IMR-90 (cell line): ENCODE results near the gene CAMTA1. TPM values are rescaled to one million over a fixed set of nuclear protein-coding genes. Genes with fewer than 3 reads are reported as not detected.

ENCODE experiments used
- ATAC-seq: fragments of 200-7000 bp; cut with Tn5 transposase; 2 replicates; pipeline ENCODE4 v1.9.1; 2020; ENCODE audit warnings: low read depth, mild to moderate bottlenecking, moderate library complexity
- BruUV-seq: library from RNA; stranded (reverse); fragments of 400-500 nt; replicated peaks from 2 replicates; lab custom pipeline; 2021; lab: Mats Ljungman, UMichigan
- CTCF ChIA-PET: fragments of 300-600 bp; formaldehyde crosslinking; extraction: SDS; loops from one replicate; lab custom pipeline; 2021; ENCODE audit warnings: antibody characterized with exemption; lab: Yijun Ruan, JAX
- POLR2A ChIA-PET: fragments of 300-600 bp; sonication (Branson Sonifier 250); formaldehyde crosslinking; loops from one replicate; lab custom pipeline; 2022; ENCODE audit warnings: antibody characterized with exemption; ENCODE audit not compliant: unreplicated experiment; lab: Charles Lee
- DNase-seq: peaks from one replicate; pipeline ENCODE4 v3.0.0; 2013
- H2AFZ ChIP-seq: replicated peaks from 2 replicates; pipeline ENCODE3; 2013; ENCODE audit warnings: low read length, mild to moderate bottlenecking; ENCODE audit not compliant: poor library complexity
- H2AK5ac ChIP-seq: 2 replicates; pipeline ENCODE4 v1.6.1; 2013; ENCODE audit warnings: low read depth, low read length, inconsistent platforms
- H2AK9ac ChIP-seq: replicated peaks from 2 replicates; pipeline ENCODE3; 2013; ENCODE audit warnings: mild to moderate bottlenecking, low read depth, low read length, moderate library complexity; ENCODE audit not compliant: poor library complexity
- H2BK120ac ChIP-seq: 2 replicates; pipeline ENCODE4 v1.6.1; 2013; ENCODE audit warnings: low read depth, low read length, inconsistent platforms
- H2BK15ac ChIP-seq: 3 replicates; pipeline ENCODE4 v1.6.1; 2013; ENCODE audit warnings: low read depth, low read length, inconsistent platforms
- H2BK20ac ChIP-seq: 2 replicates; pipeline ENCODE4 v1.6.1; 2013; ENCODE audit warnings: low read depth, mild to moderate bottlenecking, inconsistent platforms, low read length, moderate library complexity
- H2BK5ac ChIP-seq: 2 replicates; pipeline ENCODE4 v1.6.1; 2013; ENCODE audit warnings: mild to moderate bottlenecking, low read depth, low read length, inconsistent platforms; ENCODE audit not compliant: poor library complexity, severe bottlenecking
- H3K14ac ChIP-seq: replicated peaks from 2 replicates; pipeline ENCODE4 v1.6.1; 2013; ENCODE audit warnings: low read depth, low read length, inconsistent platforms
- H3K18ac ChIP-seq: 2 replicates; pipeline ENCODE4 v1.6.1; 2013; ENCODE audit warnings: low read depth, low read length, control low read depth
- H3K23ac ChIP-seq: 2 replicates; pipeline ENCODE4 v1.6.1; 2013; ENCODE audit warnings: low read depth, low read length, inconsistent platforms
- H3K27ac ChIP-seq: 2 replicates; pipeline ENCODE4 v1.5.1; 2013; ENCODE audit warnings: mild to moderate bottlenecking, control low read depth, low read length; ENCODE audit not compliant: insufficient read depth
- H3K27me3 ChIP-seq: 2 replicates; pipeline ENCODE4 v1.6.1; 2013; ENCODE audit warnings: low read length; ENCODE audit not compliant: control insufficient read depth, insufficient read depth
- H3K36me3 ChIP-seq: 2 replicates; pipeline ENCODE4 v1.6.1; 2013; ENCODE audit warnings: low read length, mixed read lengths; ENCODE audit not compliant: control insufficient read depth, insufficient read depth
- H3K4ac ChIP-seq: 2 replicates; pipeline ENCODE4 v1.6.1; 2013; ENCODE audit warnings: low read depth, low read length, inconsistent platforms
- H3K4me1 ChIP-seq: 2 replicates; pipeline ENCODE4 v1.6.1; 2013; ENCODE audit warnings: low read length, mixed read lengths; ENCODE audit not compliant: control insufficient read depth, insufficient read depth
- H3K4me2 ChIP-seq: 2 replicates; pipeline ENCODE4 v1.6.1; 2013; ENCODE audit warnings: low read depth, mild to moderate bottlenecking, control low read depth, low read length, moderate library complexity
- H3K4me3 ChIP-seq: 2 replicates; pipeline ENCODE4 v1.5.1; 2013; ENCODE audit warnings: low read depth, mild to moderate bottlenecking, control low read depth, low read length, moderate library complexity; ENCODE audit not compliant: insufficient read depth
- H3K56ac ChIP-seq: 2 replicates; pipeline ENCODE4 v1.6.1; 2013; ENCODE audit warnings: low read length, inconsistent platforms; ENCODE audit not compliant: insufficient read depth; ENCODE audit errors: extremely low read depth
- H3K79me1 ChIP-seq, 2 experiments: 2 replicates each; pipeline ENCODE4 v1.6.1; 2013; ENCODE audit warnings: low read length in 2 of 2, inconsistent platforms in 1 of 2, low read depth in 1 of 2
- H3K9ac ChIP-seq: 2 replicates; pipeline ENCODE4 v1.6.1; 2013; ENCODE audit warnings: low read depth, low read length, control low read depth
- H3K9me1 ChIP-seq: 2 replicates; pipeline ENCODE4 v1.6.1; 2013; ENCODE audit warnings: low read length, inconsistent platforms; ENCODE audit not compliant: insufficient read depth
- H3K9me3 ChIP-seq: 2 replicates; pipeline ENCODE4 v1.6.1; 2013; ENCODE audit warnings: low read length; ENCODE audit not compliant: control insufficient read depth, insufficient read depth
- H4K20me1 ChIP-seq: 2 replicates; pipeline ENCODE4 v1.6.1; 2013; ENCODE audit warnings: low read length, inconsistent platforms; ENCODE audit not compliant: insufficient read depth
- H4K5ac ChIP-seq: 2 replicates; pipeline ENCODE4 v1.6.1; 2013; ENCODE audit warnings: mild to moderate bottlenecking, low read depth, low read length, control low read depth
- H4K8ac ChIP-seq, 2 experiments: 2 replicates each; pipeline ENCODE4 v1.6.1; 2013; ENCODE audit warnings: low read depth in 2 of 2, low read length in 2 of 2, control low read depth in 1 of 2, inconsistent platforms in 1 of 2
- H4K91ac ChIP-seq: 2 replicates; pipeline ENCODE4 v1.6.1; 2013; ENCODE audit warnings: low read depth, low read length, inconsistent platforms; ENCODE audit not compliant: insufficient read depth
- CEBPB ChIP-seq: IDR thresholded peaks from 2 replicates; pipeline ENCODE4 v1.6.1; 2012; ENCODE audit warnings: low read depth, low read length, improper control_type of control experiment
- ELK1 ChIP-seq: fragments of 150-350 bp; IDR thresholded peaks from 2 replicates; pipeline ENCODE4 v1.6.1; 2016; ENCODE audit warnings: low read depth, mild to moderate bottlenecking, low read length, moderate library complexity, borderline replicate concordance
- FOS ChIP-seq: fragments of 150-350 bp; IDR thresholded peaks from 2 replicates; pipeline ENCODE4 v1.6.1; 2016; ENCODE audit warnings: low read depth, low read length
- NFE2L2 ChIP-seq: fragments of 150-350 bp; IDR thresholded peaks from 2 replicates; pipeline ENCODE4 v1.6.1; 2016; ENCODE audit warnings: low read depth, mild to moderate bottlenecking, low read length
- POLR2A ChIP-seq: IDR thresholded peaks from 2 replicates; pipeline ENCODE4 v1.6.1; 2012; ENCODE audit warnings: mild to moderate bottlenecking, low read depth, low read length
- RAD21 ChIP-seq: IDR thresholded peaks from 2 replicates; pipeline ENCODE4 v1.6.1; 2012; ENCODE audit warnings: low read length, improper control_type of control experiment
- RCOR1 ChIP-seq: IDR thresholded peaks from 2 replicates; pipeline ENCODE4 v1.6.1; 2012; ENCODE audit warnings: mild to moderate bottlenecking, low read length, improper control_type of control experiment; ENCODE audit not compliant: insufficient replicate concordance
- SMC3 ChIP-seq: fragments of 150-350 bp; IDR thresholded peaks from 2 replicates; pipeline ENCODE4 v1.6.1; 2016; ENCODE audit warnings: low read depth, mild to moderate bottlenecking, antibody characterized with exemption, low read length, moderate library complexity
- USF2 ChIP-seq: fragments of 150-350 bp; IDR thresholded peaks from 2 replicates; pipeline ENCODE4 v1.6.1; 2017; ENCODE audit warnings: mild to moderate bottlenecking, antibody characterized with exemption, low read length, low read depth
- WGBS, 2 experiments: methylation state at CpG; one replicate each; pipeline versions ENCODE4 v1.1.5 to v1.1.7; 2013; ENCODE audit warnings: missing lambda C conversion rate in 2 of 2; ENCODE audit not compliant: insufficient read length in 1 of 2; ENCODE audit errors: extremely low coverage in 2 of 2; 5-methylcytosine and 5-hydroxymethylcytosine counted together
- dilution Hi-C: fragments of 300-500 bp; cut with HindIII; formaldehyde crosslinking; loops from one replicate; pipeline ENCODE4 v1.14.3; 2018; ENCODE audit warnings: low sequenced_read_pairs; ENCODE audit not compliant: unreplicated experiment
- in situ Hi-C: fragments of 300-500 bp; cut with MboI; formaldehyde crosslinking; loops from 3 replicates; pipeline ENCODE4 v1.14.3; 2019; ENCODE audit warnings: low sequenced_read_pairs, inconsistent platforms, mixed read lengths
- intact Hi-C: fragments of 100-400 bp; cut with micrococcal nuclease; formaldehyde crosslinking; loops from 2 replicates; pipeline ENCODE4 v1.10.0; 2022
- polyA plus RNA-seq, 3 experiments: library from polyadenylated mRNA; depleted of rRNA; stranded (reverse); fragments of >200 nt; gene quantifications; 2 replicates each; pipeline ENCODE4 v1.2.3, GENCODE V29; 2012; ENCODE audit warnings: low replicate concordance in 1 of 3
- total RNA-seq: library from RNA; depleted of rRNA; stranded (reverse); fragments of >200 nt; gene quantifications from 2 replicates; pipeline ENCODE4 v1.2.3, GENCODE V29; 2012

CAMTA1 gene
- total and polyA plus RNA-seq, 2 of the 4 experiments (the other 2 are of a cell fraction), result 35.5 to 74.3 TPM

- Histone ChIP-seq H3K79me1 (no peaks in the 10 kb centered on the region), H3K4me2 (no peak overlapping the region), H3K9me3 (peaks cover 6% of the 10 kb centered on the region; the same call in 1 of the 2 replicates), H3K14ac (no peak overlapping the region), H4K5ac (no peak overlapping the region), H4K20me1 (no peaks in the 10 kb centered on the region; the same call in 1 of the 2 replicates), H2BK15ac (no peak overlapping the region), H2AFZ (no peak overlapping the region), H2AK5ac (no peak overlapping the region), H3K23ac (no peak overlapping the region), H3K56ac (no peak overlapping the region), H3K9ac (no peak overlapping the region), H3K36me3 (no peaks in the 10 kb centered on the region), H3K9me1 (no peaks in the 10 kb centered on the region), H3K4me3 (no peak overlapping the region), H2BK20ac (no peak overlapping the region), H3K27ac (no peak overlapping the region), H4K8ac (no peak overlapping the region), H3K4ac (no peak overlapping the region), H2BK5ac (no peak overlapping the region), H3K27me3 (peaks cover 21% of the 10 kb centered on the region; the same call in 1 of the 2 replicates), H3K4me1 (no peaks in the 10 kb centered on the region), H4K91ac (no peak overlapping the region), H2BK120ac (no peak overlapping the region), H2AK9ac (no peak overlapping the region), H3K18ac (no peak overlapping the region)
- CTCF ChIA-PET, result no interaction called here
- intact Hi-C loops (no loop called here), dilution Hi-C loops (no loop called here), in situ Hi-C loops (no loop called here)
- BruUV-seq, result no TSS peak
- ATAC-seq (no peak), DNase-seq (no peak)
- TF ChIP-seq POLR2A, result no peak
- no peak for TF ChIP-seq FOS
- no peak for TF ChIP-seq SMC3
- TF ChIP-seq ELK1, result no peak
- no peak for TF ChIP-seq RCOR1
- no peak for TF ChIP-seq NFE2L2
- TF ChIP-seq USF2, result no peak
- TF ChIP-seq CEBPB, result no peak
- TF ChIP-seq RAD21, result no peak
- WGBS, 2 experiments, result 80% methylated on average over 1 of the region's 17 CpGs; no CpG with 5 or more reads in 1 of the 2 experiments
- POLR2A ChIA-PET, result no interaction called here
These were observed 909.6 kb downstream of the CAMTA1 start for GRCh38 chr1:7694600-7695496.
